Liver (tissue), 9 donors: ENCODE measurements around the gene EIF4A2. TPM values are rescaled to one million over a fixed set of nuclear protein-coding genes. Genes with fewer than 3 reads are reported as not detected.
"Not testable (repeated sequence)": the region's sequence is repeated elsewhere in the genome, so short reads cannot be mapped to it uniquely, and the experiment has no call there.

Source experiments
- DNase-seq: peaks from one replicate; pipeline ENCODE4 v3.0.0-alpha.2; 2017; ENCODE audit warnings: low spot score
- H3K27ac ChIP-seq, 2 donors: one replicate each; pipeline ENCODE4 v1.7.0; 2013; ENCODE audit warnings: inconsistent platforms in 2 of 2, low read length in 2 of 2, control low read depth in 1 of 2, low read depth in 1 of 2, mild to moderate bottlenecking in 1 of 2
- H3K27me3 ChIP-seq, 4 donors: one replicate each; pipeline versions ENCODE4 v1.6.1 to v1.7.0; 2013; ENCODE audit warnings: low read length in 3 of 4, inconsistent platforms in 1 of 4, mild to moderate bottlenecking in 1 of 4, moderate library complexity in 1 of 4; ENCODE audit not compliant: control insufficient read depth in 4 of 4, insufficient read depth in 4 of 4
- H3K36me3 ChIP-seq, 4 donors: one replicate each; pipeline versions ENCODE4 v1.6.1 to v1.7.0; 2013; ENCODE audit warnings: low read length in 3 of 4, mild to moderate bottlenecking in 3 of 4, low read depth in 1 of 4, moderate library complexity in 1 of 4; ENCODE audit not compliant: control insufficient read depth in 4 of 4, insufficient read depth in 3 of 4
- H3K4me1 ChIP-seq, 4 donors: one replicate each; pipeline versions ENCODE4 v1.6.1 to v1.7.0; 2013; ENCODE audit warnings: low read length in 3 of 4, mild to moderate bottlenecking in 3 of 4, moderate library complexity in 1 of 4; ENCODE audit not compliant: control insufficient read depth in 4 of 4, insufficient read depth in 4 of 4
- H3K4me3 ChIP-seq, 3 donors: one replicate each; pipeline versions ENCODE4 v1.6.1 to v1.7.0; 2013; ENCODE audit warnings: low read length in 3 of 3, control low read depth in 1 of 3, low read depth in 1 of 3, mild to moderate bottlenecking in 1 of 3
- H3K9ac ChIP-seq, 2 donors: one replicate each; pipeline ENCODE4 v1.7.0; 2013; ENCODE audit warnings: low read length in 2 of 2, mild to moderate bottlenecking in 2 of 2, moderate library complexity in 2 of 2, control low read depth in 1 of 2, low read depth in 1 of 2
- H3K9me3 ChIP-seq, 4 donors: one replicate each; pipeline versions ENCODE4 v1.6.1 to v1.7.0; 2013; ENCODE audit warnings: low read length in 3 of 4; ENCODE audit not compliant: control insufficient read depth in 4 of 4
- EGR1 ChIP-seq, 2 donors: IDR thresholded peaks; 2 replicates each; pipeline ENCODE4 v1.6.1; 2016 to 2018; ENCODE audit warnings: antibody characterized with exemption in 2 of 2, low read depth in 2 of 2
- FOXA1 ChIP-seq: IDR thresholded peaks from 2 replicates; pipeline ENCODE4 v1.6.1; 2016; ENCODE audit warnings: antibody characterized with exemption
- FOXA2 ChIP-seq: IDR thresholded peaks from 2 replicates; pipeline ENCODE4 v1.6.1; 2016; ENCODE audit warnings: antibody characterized with exemption
- GABPA ChIP-seq, 2 donors: IDR thresholded peaks in 1 of 2; conservative IDR thresholded peaks in 1 of 2; 2 replicates each; pipeline ENCODE4 v1.6.1; 2016; ENCODE audit warnings: antibody characterized with exemption in 2 of 2, mild to moderate bottlenecking in 1 of 2, moderate library complexity in 1 of 2
- HNF4A ChIP-seq, 2 donors: conservative IDR thresholded peaks; 2 replicates each; pipeline ENCODE4 v1.6.1; 2016; ENCODE audit warnings: antibody characterized with exemption in 2 of 2, mild to moderate bottlenecking in 2 of 2
- JUND ChIP-seq, 2 donors: IDR thresholded peaks; 2 replicates each; pipeline ENCODE4 v1.6.1; 2016; ENCODE audit warnings: antibody characterized with exemption in 2 of 2
- MAX ChIP-seq: IDR thresholded peaks from 2 replicates; pipeline ENCODE4 v1.6.1; 2016; ENCODE audit warnings: antibody characterized with exemption
- NR2F2 ChIP-seq: IDR thresholded peaks from 2 replicates; pipeline ENCODE4 v1.6.1; 2016; ENCODE audit warnings: antibody characterized with exemption
- RAD21 ChIP-seq, 2 donors: IDR thresholded peaks; 2 replicates each; pipeline ENCODE4 v1.6.1; 2016; ENCODE audit warnings: antibody characterized with exemption in 2 of 2, mild to moderate bottlenecking in 2 of 2
- RXRA ChIP-seq, 2 donors: IDR thresholded peaks; 2 replicates each; pipeline ENCODE4 v1.6.1; 2017 to 2018; ENCODE audit warnings: antibody characterized with exemption in 2 of 2, mild to moderate bottlenecking in 1 of 2
- SP1 ChIP-seq: IDR thresholded peaks from 2 replicates; pipeline ENCODE4 v1.6.1; 2018; ENCODE audit warnings: antibody characterized with exemption, mild to moderate bottlenecking
- TAF1 ChIP-seq: conservative IDR thresholded peaks from 2 replicates; pipeline ENCODE4 v1.6.1; 2016; ENCODE audit warnings: antibody characterized with exemption, mild to moderate bottlenecking
- YY1 ChIP-seq: IDR thresholded peaks from 2 replicates; pipeline ENCODE4 v1.6.1; 2016; ENCODE audit warnings: antibody characterized with exemption, mild to moderate bottlenecking
- WGBS: extraction: QIAGEN DNeasy Blood & Tissue Kit; methylation state at CpG from one replicate; pipeline ENCODE4 v1.1.7; 2013; 5-methylcytosine and 5-hydroxymethylcytosine counted together
- polyA plus RNA-seq, 2 donors: library from polyadenylated mRNA; stranded (reverse) in 1 of 2; unstranded in 1 of 2; fragments of 200-250 nt in 1 of 2; fragments of >200 nt in 1 of 2; fragmentation: Nextera tagmentation in 1 of 2; extraction: Ambion mirVana in 1 of 2; gene quantifications; one replicate each; pipeline versions ENCODE4 v1.2.1 to v1.2.3, GENCODE V29; 2013 to 2015
- total RNA-seq, 2 donors: library from RNA; depleted of rRNA; stranded (reverse); fragments of >200 nt; gene quantifications; one replicate each; pipeline ENCODE4 v1.2.3, GENCODE V29; 2014
- TF ChIP-seq, protein P1 (sequence below): fragments of 150-350 bp; IDR thresholded peaks from 2 replicates; pipeline ENCODE4 v1.5.1; 2017; ENCODE audit warnings: improper control_type of control experiment, low read depth, low read length; ENCODE audit not compliant: missing input control
- TF ChIP-seq, protein P2 (sequence below): IDR thresholded peaks from 2 replicates; pipeline ENCODE4 v1.6.1; 2016; ENCODE audit warnings: antibody characterized with exemption
- donor health status: healthy.
- donor health status: healthy.
- donor health status: healthy.
- donor health status: healthy.
- donor health status: healthy.

The EIF4A2 gene
- total and polyA plus RNA-seq, 4 donors: 81.4 to 373 (median 172) TPM

GRCh38 chr3:186821429-186822387, 38.3 kb downstream of the EIF4A2 start:
- Histone ChIP-seq H3K4me1 (peaks cover 0 to 6% (median 5%) of the 10 kb centered on the region in 4 donors), H3K9me3 (no peaks in the 10 kb centered on the region), H3K4me3 (no peak overlapping the region), H3K27me3 (no peaks in the 10 kb centered on the region), H3K9ac (no peak overlapping the region), H3K27ac (no peak overlapping the region), H3K36me3 (no peaks in the 10 kb centered on the region)
- DNase-seq: no peak
- WGBS: 52% methylated on average over 11 of the region's 11 CpGs
- no peak for TF ChIP-seq GABPA (IDR thresholded peaks at IDR 0.05 in 1 of 2, conservative IDR thresholded peaks at IDR 0.05 in 1 of 2)
- TF ChIP-seq RAD21 (IDR thresholded peaks at IDR 0.05): peak; percentile 85 to 89
- TF ChIP-seq, protein P1, sequence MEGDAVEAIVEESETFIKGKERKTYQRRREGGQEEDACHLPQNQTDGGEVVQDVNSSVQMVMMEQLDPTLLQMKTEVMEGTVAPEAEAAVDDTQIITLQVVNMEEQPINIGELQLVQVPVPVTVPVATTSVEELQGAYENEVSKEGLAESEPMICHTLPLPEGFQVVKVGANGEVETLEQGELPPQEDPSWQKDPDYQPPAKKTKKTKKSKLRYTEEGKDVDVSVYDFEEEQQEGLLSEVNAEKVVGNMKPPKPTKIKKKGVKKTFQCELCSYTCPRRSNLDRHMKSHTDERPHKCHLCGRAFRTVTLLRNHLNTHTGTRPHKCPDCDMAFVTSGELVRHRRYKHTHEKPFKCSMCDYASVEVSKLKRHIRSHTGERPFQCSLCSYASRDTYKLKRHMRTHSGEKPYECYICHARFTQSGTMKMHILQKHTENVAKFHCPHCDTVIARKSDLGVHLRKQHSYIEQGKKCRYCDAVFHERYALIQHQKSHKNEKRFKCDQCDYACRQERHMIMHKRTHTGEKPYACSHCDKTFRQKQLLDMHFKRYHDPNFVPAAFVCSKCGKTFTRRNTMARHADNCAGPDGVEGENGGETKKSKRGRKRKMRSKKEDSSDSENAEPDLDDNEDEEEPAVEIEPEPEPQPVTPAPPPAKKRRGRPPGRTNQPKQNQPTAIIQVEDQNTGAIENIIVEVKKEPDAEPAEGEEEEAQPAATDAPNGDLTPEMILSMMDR: peak; percentile 64
- no peak for TF ChIP-seq NR2F2
- TF ChIP-seq YY1: peak; percentile 18

- not testable (repeated sequence) for H3K27me3 ChIP-seq, H3K9ac ChIP-seq, H3K27ac ChIP-seq, H3K36me3 ChIP-seq, DNase-seq, H3K4me1 ChIP-seq, H3K9me3 ChIP-seq, H3K4me3 ChIP-seq
- 37% methylated on average over 1 of the region's 1 CpG for WGBS
These were observed 39.0 kb downstream of the EIF4A2 start for GRCh38 chr3:186822388-186822759.

DNA sequence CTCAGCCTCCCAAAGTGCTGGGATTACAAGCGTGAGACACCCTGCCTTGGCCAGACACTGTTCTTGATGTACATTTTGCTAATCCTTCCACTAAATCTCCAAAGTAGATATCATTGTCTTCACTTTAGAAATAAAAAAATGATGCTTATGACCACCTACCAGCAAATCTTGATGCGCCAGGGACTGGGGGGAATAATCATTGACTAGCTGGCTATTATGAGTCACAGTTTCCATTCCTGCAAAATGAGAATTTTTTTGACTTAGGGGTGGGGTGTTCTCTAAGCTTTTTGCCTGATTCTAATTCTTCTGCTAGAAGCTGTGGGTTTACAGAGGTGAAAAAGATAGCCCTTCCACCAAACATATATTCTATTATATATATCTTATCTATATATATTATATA, 40.0 kb downstream of the EIF4A2 start:
- TF ChIP-seq HNF4A (conservative IDR thresholded peaks at IDR 0.05): no peak
- TF ChIP-seq SP1: no peak
- no peak for TF ChIP-seq RXRA (IDR thresholded peaks at IDR 0.05)
- TF ChIP-seq EGR1 (IDR thresholded peaks at IDR 0.05; ENCODE audit: low read depth in 2 of 2): no peak
- no peak for TF ChIP-seq RAD21 (IDR thresholded peaks at IDR 0.05)
- no peak for TF ChIP-seq FOXA1
- TF ChIP-seq, protein P2, sequence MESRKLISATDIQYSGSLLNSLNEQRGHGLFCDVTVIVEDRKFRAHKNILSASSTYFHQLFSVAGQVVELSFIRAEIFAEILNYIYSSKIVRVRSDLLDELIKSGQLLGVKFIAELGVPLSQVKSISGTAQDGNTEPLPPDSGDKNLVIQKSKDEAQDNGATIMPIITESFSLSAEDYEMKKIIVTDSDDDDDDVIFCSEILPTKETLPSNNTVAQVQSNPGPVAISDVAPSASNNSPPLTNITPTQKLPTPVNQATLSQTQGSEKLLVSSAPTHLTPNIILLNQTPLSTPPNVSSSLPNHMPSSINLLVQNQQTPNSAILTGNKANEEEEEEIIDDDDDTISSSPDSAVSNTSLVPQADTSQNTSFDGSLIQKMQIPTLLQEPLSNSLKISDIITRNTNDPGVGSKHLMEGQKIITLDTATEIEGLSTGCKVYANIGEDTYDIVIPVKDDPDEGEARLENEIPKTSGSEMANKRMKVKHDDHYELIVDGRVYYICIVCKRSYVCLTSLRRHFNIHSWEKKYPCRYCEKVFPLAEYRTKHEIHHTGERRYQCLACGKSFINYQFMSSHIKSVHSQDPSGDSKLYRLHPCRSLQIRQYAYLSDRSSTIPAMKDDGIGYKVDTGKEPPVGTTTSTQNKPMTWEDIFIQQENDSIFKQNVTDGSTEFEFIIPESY: no peak
- TF ChIP-seq JUND (IDR thresholded peaks at IDR 0.05): no peak
- TF ChIP-seq FOXA2: no peak
- TF ChIP-seq, protein P1: no peak
- TF ChIP-seq MAX: no peak
- no peak for TF ChIP-seq YY1
- TF ChIP-seq TAF1: no peak
- no peak for TF ChIP-seq NR2F2
- Histone ChIP-seq H3K4me3 (no peak overlapping the region), H3K27ac (no peak overlapping the region), H3K36me3 (no peaks in the 10 kb centered on the region), H3K9me3 (no peaks in the 10 kb centered on the region), H3K27me3 (peaks cover 0 to 2% (median 0%) of the 10 kb centered on the region in 4 donors), H3K4me1 (peaks cover 0 to 10% (median 8%) of the 10 kb centered on the region in 4 donors), H3K9ac (no peak overlapping the region)
- WGBS: 84% methylated on average over 2 of the region's 2 CpGs
- no peak for DNase-seq
